CD4-positive, alpha-beta T cell (primary cell): ENCODE measurements around the gene CCDC137. TPM values are rescaled to one million over a fixed set of nuclear protein-coding genes. Genes with fewer than 3 reads are reported as not detected.

Source experiments
- ATAC-seq: fragments of 200-7000 bp; cut with Tn5 transposase; one replicate; pipeline ENCODE4 v1.10.0; 2022; ENCODE audit warnings: mild to moderate bottlenecking; ENCODE audit not compliant: poor library complexity
- CTCF ChIA-PET: fragments of 350-600 bp; sonication (Branson Sonifier 250); formaldehyde crosslinking; loops from one replicate; lab custom pipeline; 2021; ENCODE audit warnings: antibody characterized with exemption, inconsistent platforms; lab: Charles Lee
- POLR2A ChIA-PET: fragments of 350-600 bp; sonication (Branson Sonifier 250); formaldehyde crosslinking; loops from one replicate; lab custom pipeline; 2021; ENCODE audit warnings: antibody characterized with exemption, inconsistent platforms; lab: Charles Lee
- DNase-seq, 14 experiments: peaks; one replicate each; pipeline ENCODE4 v3.0.0-alpha.2; 2013 to 2020; ENCODE audit warnings: mixed read lengths in 2 of 14
- H3K27ac ChIP-seq, 2 donors: one replicate each; pipeline versions ENCODE4 v1.5.1 to v1.7.0; 2013; ENCODE audit warnings: low read length in 2 of 2, low read depth in 1 of 2, mild to moderate bottlenecking in 1 of 2
- H3K27me3 ChIP-seq, 2 experiments: 1 replicate in 1 of 2; 2 replicates in 1 of 2; pipeline versions ENCODE4 v1.6.1 to v1.7.0; 2013; ENCODE audit warnings: low read length in 2 of 2, control low read depth in 1 of 2, mild to moderate bottlenecking in 1 of 2, moderate library complexity in 1 of 2; ENCODE audit not compliant: insufficient read depth in 2 of 2, control insufficient read depth in 1 of 2
- H3K36me3 ChIP-seq: one replicate; pipeline ENCODE4 v1.6.1; 2013; ENCODE audit warnings: low read length, control low read depth; ENCODE audit not compliant: insufficient read depth
- H3K4me1 ChIP-seq: one replicate; pipeline ENCODE4 v1.6.1; 2013; ENCODE audit warnings: low read length, control low read depth; ENCODE audit not compliant: insufficient read depth
- H3K4me3 ChIP-seq: one replicate; pipeline ENCODE4 v1.5.1; 2013; ENCODE audit warnings: mild to moderate bottlenecking, low read length, moderate library complexity
- H3K9me3 ChIP-seq, 2 experiments: 1 replicate in 1 of 2; 2 replicates in 1 of 2; pipeline versions ENCODE4 v1.6.1 to v1.7.0; 2013; ENCODE audit warnings: low read length in 2 of 2, mild to moderate bottlenecking in 2 of 2, control low read depth in 1 of 2, moderate library complexity in 1 of 2; ENCODE audit not compliant: control insufficient read depth in 1 of 2, insufficient read depth in 1 of 2
- H3K27ac Mint-ChIP-seq: one replicate; pipeline ENCODE4 v1.8.0; 2020; ENCODE audit warnings: mixed read lengths
- H3K27me3 Mint-ChIP-seq: one replicate; pipeline ENCODE4 v1.8.0; 2021; ENCODE audit warnings: mixed read lengths
- H3K36me3 Mint-ChIP-seq: one replicate; pipeline ENCODE4 v1.8.0; 2021; ENCODE audit warnings: low read depth, mixed read lengths
- H3K4me1 Mint-ChIP-seq: one replicate; pipeline ENCODE4 v1.8.0; 2021; ENCODE audit warnings: low read depth, mixed read lengths
- H3K4me3 Mint-ChIP-seq: one replicate; pipeline ENCODE4 v1.8.0; 2020; ENCODE audit warnings: mild to moderate bottlenecking, mixed read lengths
- H3K9me3 Mint-ChIP-seq: one replicate; pipeline ENCODE4 v1.8.0; 2020; ENCODE audit warnings: mixed read lengths
- intact Hi-C, 2 experiments: fragments of 100-400 bp; cut with DNase I in 1 of 2; cut with micrococcal nuclease in 1 of 2; formaldehyde crosslinking; loops; one replicate each; pipeline versions ENCODE4 v1.15.1 to v1.9.0; 2023 to 2025; cut with DNase I, micrococcal nuclease
- total RNA-seq, 174 experiments: library from RNA in 2 of 174; stranded (reverse) in 2 of 174; gene quantifications; one replicate each; pipeline ENCODE4 v1.2.3 and lab custom pipeline; 2021 to 2026
- TF ChIP-seq, protein P1 (sequence below): fragments of 200-600 bp; IDR thresholded peaks from one replicate; pipeline ENCODE4 v1.8.0; 2022; ENCODE audit warnings: antibody characterized with exemption, mild to moderate bottlenecking

Gene CCDC137
- total RNA-seq, 2 experiments from 2014 or later = 20.8 to 21.7 TPM

DNA sequence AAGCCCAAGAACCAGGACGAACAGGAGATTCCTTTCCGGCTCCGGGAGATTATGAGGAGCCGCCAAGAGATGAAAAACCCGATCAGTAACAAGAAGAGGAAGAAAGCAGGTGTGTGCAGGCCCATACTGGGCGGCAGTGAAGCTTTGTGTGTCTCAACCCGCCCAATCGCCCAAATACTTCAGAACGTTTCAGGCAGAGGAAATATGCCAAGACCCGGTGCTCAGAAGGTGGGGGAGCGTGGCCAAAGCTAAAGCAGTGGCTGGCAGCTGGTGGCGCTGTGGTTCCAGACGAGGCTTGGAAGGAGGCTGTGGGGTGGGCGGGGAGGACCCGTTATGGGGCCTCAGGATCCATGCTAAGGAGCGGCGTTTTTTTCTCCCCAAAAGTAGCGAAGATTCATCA lies 1.2 kb downstream of the CCDC137 start:
- Mint-ChIP-seq H3K27ac (peak overlapping the region; percentile 63), H3K27me3 (no peaks in the 10 kb centered on the region), H3K4me1 (peaks cover 40% of the 10 kb centered on the region), H3K9me3 (no peaks in the 10 kb centered on the region), H3K36me3 (peaks cover 58% of the 10 kb centered on the region), H3K4me3 (peak overlapping the region; percentile 85)
- no peak overlapping the region for H3K27ac ChIP-seq
- DNase-seq (peak in 1 of 14 experiments; percentile 19), ATAC-seq (no peak)
- TF ChIP-seq, protein P1, sequence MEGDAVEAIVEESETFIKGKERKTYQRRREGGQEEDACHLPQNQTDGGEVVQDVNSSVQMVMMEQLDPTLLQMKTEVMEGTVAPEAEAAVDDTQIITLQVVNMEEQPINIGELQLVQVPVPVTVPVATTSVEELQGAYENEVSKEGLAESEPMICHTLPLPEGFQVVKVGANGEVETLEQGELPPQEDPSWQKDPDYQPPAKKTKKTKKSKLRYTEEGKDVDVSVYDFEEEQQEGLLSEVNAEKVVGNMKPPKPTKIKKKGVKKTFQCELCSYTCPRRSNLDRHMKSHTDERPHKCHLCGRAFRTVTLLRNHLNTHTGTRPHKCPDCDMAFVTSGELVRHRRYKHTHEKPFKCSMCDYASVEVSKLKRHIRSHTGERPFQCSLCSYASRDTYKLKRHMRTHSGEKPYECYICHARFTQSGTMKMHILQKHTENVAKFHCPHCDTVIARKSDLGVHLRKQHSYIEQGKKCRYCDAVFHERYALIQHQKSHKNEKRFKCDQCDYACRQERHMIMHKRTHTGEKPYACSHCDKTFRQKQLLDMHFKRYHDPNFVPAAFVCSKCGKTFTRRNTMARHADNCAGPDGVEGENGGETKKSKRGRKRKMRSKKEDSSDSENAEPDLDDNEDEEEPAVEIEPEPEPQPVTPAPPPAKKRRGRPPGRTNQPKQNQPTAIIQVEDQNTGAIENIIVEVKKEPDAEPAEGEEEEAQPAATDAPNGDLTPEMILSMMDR = no peak
- intact Hi-C loops = loop anchor here in 1 of 2 experiments (2.0 to 5.0 kb wide), 2 partner anchors 31 to 35 kb away; partner anchors contain the start of genes MRPL12, NPLOC4 and TSPAN10
- ChIA-PET CTCF (no interaction called here), POLR2A (interaction anchor here (3.0 kb wide), 1 partner anchor 15 kb away, joined by 25 read pairs; the partner anchor contains the start of genes ARL16 and HGS)
- peaks cover 49% of the 10 kb centered on the region for H3K36me3 ChIP-seq
- no peaks in the 10 kb centered on the region for H3K9me3 ChIP-seq
- H3K27me3 ChIP-seq = no peaks in the 10 kb centered on the region
- no peak overlapping the region for H3K4me3 ChIP-seq
- H3K4me1 ChIP-seq = peaks cover 55% of the 10 kb centered on the region

DNA sequence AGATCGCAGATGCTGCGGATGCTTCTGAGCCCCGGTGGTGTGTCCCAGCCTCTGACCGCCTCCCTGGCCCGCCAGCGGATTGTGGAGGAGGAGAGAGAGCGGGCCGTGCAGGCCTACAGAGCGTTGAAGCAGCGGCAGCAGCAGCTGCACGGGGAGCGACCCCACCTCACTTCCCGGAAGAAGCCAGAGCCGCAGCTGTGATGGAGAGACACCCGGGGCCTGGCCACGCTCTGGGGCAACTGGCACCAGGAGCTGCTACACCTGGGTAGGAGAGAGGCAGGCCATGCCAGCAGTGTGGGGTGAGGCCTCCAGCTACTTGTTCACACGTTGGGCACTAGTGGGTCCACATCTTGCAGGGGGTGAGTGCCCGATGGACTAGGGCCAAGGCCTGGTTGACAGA lies 6.0 kb downstream of the CCDC137 start:
- POLR2A ChIA-PET = interaction anchor here (1.5 kb wide), 1 partner anchor 11 kb away, joined by 4 read pairs; the partner anchor contains the start of genes ARL16 and HGS
- ATAC-seq = no peak
- H3K27ac Mint-ChIP-seq = no peak overlapping the region

DNA sequence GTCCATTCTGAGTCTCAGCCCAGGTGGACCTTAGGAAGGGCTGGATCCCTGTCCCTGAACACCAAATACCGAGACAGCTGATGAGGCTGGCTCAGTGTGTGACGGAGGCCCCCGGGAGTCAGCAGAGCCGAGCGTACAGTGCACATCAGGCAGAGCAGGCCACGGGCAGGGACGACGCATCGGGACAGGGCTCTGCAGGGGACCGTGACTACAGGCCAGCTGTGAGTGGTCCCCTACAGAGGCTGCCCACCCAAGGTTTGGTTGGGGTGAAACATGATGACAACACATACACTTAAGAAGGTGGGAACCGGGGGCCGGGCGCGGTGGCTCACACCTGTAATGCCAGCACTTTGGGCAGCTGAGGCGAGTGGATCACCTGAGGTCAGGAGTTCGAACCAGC lies 6.4 kb downstream of the CCDC137 start:
- H3K36me3 ChIP-seq = peaks cover 51% of the 10 kb centered on the region
- ATAC-seq = no peak
- H3K27ac Mint-ChIP-seq = no peak overlapping the region

More for the DNA sequence above, 6.0 kb downstream of the CCDC137 start:
- Histone ChIP-seq H3K27me3 (no peaks in the 10 kb centered on the region), H3K27ac (no peak overlapping the region), H3K9me3 (no peaks in the 10 kb centered on the region), H3K4me3 (no peak overlapping the region), H3K4me1 (peaks cover 15% of the 10 kb centered on the region), H3K36me3 (peaks cover 53% of the 10 kb centered on the region)
- intact Hi-C loops = no loop called here
- TF ChIP-seq, protein P1 = no peak
- H3K9me3 Mint-ChIP-seq = no peaks in the 10 kb centered on the region
- DNase-seq = no peak
- CTCF ChIA-PET = no interaction called here
- H3K36me3 Mint-ChIP-seq = peaks cover 46% of the 10 kb centered on the region
- peaks cover 16% of the 10 kb centered on the region for H3K4me1 Mint-ChIP-seq
- no peak overlapping the region for H3K4me3 Mint-ChIP-seq
- H3K27me3 Mint-ChIP-seq = no peaks in the 10 kb centered on the region

More for the DNA sequence above, 6.4 kb downstream of the CCDC137 start:
- Histone ChIP-seq H3K4me3 (no peak overlapping the region), H3K4me1 (peaks cover 10% of the 10 kb centered on the region), H3K27me3 (no peaks in the 10 kb centered on the region), H3K9me3 (no peaks in the 10 kb centered on the region), H3K27ac (no peak overlapping the region)
- Mint-ChIP-seq H3K4me3 (no peak overlapping the region), H3K36me3 (peaks cover 42% of the 10 kb centered on the region), H3K9me3 (no peaks in the 10 kb centered on the region), H3K27me3 (no peaks in the 10 kb centered on the region), H3K4me1 (peaks cover 12% of the 10 kb centered on the region)
- no peak for DNase-seq
- intact Hi-C loops = no loop called here
- TF ChIP-seq, protein P1 = no peak
- CTCF ChIA-PET = no interaction called here
- POLR2A ChIA-PET = interaction anchor here (1.5 kb wide), 1 partner anchor 11 kb away, joined by 4 read pairs; the partner anchor contains the start of genes ARL16 and HGS
